ENCODE results near the gene CTPS2. TPM values are rescaled to one million over a fixed set of nuclear protein-coding genes. Genes with fewer than 3 reads are reported as not detected.

Gene CTPS2
- total RNA-seq, 1 experiment from 2014 or later, result 9.6 TPM

DNA sequence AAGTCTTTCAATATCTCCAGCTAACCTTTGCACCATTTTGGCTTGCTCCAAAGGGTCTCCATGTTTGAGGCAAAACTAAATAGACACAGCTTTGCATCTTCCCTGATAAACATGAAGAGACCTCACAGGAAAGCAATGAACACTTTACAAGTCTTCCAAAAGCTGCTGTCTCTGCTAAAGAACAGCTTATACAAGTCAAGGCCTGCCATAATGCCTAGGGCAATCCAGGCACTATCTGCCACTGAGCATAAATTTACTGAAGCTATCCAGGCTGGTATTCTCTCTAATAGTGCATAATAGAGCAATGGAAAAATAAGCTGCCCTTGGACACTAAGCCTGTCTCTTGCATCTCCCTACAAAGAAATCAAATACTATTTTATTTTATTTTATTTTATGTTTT lies 122.6 kb downstream of the CTPS2 start:
- no peaks in the 10 kb centered on the region for H3K4me1 ChIP-seq (ENCODE audit: control insufficient read depth in 1 of 2, insufficient read depth in 2 of 2, low read length in 2 of 2)
- POLR2A ChIA-PET, result no interaction called here
- H3K9me3 ChIP-seq (ENCODE audit: control insufficient read depth in 1 of 2, insufficient read depth in 1 of 2, low read depth in 1 of 2, low read length in 2 of 2), result no peaks in the 10 kb centered on the region
- H2AFZ ChIP-seq (ENCODE audit: low read depth, low read length, poor library complexity, severe bottlenecking), result no peak overlapping the region
- CTCF ChIA-PET, result no interaction called here
- intact Hi-C loops (cut with micrococcal nuclease), result no loop called here
- no peaks in the 10 kb centered on the region for H3K36me3 ChIP-seq (ENCODE audit: control insufficient read depth in 1 of 2, insufficient read depth in 2 of 2, low read length in 2 of 2)
- no peak overlapping the region for H3K4me3 ChIP-seq (replicated peaks in 1 of 2; ENCODE audit: low read depth in 1 of 2, low read length in 2 of 2)
- H4K20me1 ChIP-seq (ENCODE audit: insufficient read depth), result no peaks in the 10 kb centered on the region
- TF ChIP-seq ZFX (IDR thresholded peaks at IDR 0.05), result no peak
- TF ChIP-seq SRF (IDR thresholded peaks at IDR 0.05; ENCODE audit: low read depth), result no peak
- TF ChIP-seq, protein P1, sequence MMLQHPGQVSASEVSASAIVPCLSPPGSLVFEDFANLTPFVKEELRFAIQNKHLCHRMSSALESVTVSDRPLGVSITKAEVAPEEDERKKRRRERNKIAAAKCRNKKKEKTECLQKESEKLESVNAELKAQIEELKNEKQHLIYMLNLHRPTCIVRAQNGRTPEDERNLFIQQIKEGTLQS (IDR thresholded peaks at IDR 0.05), result no peak
- no peak for TF ChIP-seq ZBTB33 (IDR thresholded peaks at IDR 0.05; ENCODE audit: extremely low read depth, insufficient replicate concordance, low read length)
- TF ChIP-seq POLR2A (IDR thresholded peaks at IDR 0.05; ENCODE audit: borderline replicate concordance, extremely low read depth, insufficient read depth, insufficient read length), result no peak
- no peak for TF ChIP-seq CEBPB (IDR thresholded peaks at IDR 0.05; ENCODE audit: low read depth)
- no peak overlapping the region for H3K9ac ChIP-seq (ENCODE audit: low read length)
- no peaks in the 10 kb centered on the region for H3K9me2 ChIP-seq (ENCODE audit: insufficient read depth)
- no peaks in the 10 kb centered on the region for H3K79me2 ChIP-seq (ENCODE audit: insufficient read depth, low read length)
- no TSS peak for BruUV-seq (replicated peaks)
- H3K27ac ChIP-seq (ENCODE audit: low read depth, low read length), result no peak overlapping the region
- no peak for ATAC-seq
- H3K27me3 ChIP-seq (ENCODE audit: insufficient read depth, low read length), result no peaks in the 10 kb centered on the region
- no peak overlapping the region for H3K4me2 ChIP-seq (ENCODE audit: low read length)
- DNase-seq (ENCODE audit: low read depth, low spot score), result no peak
- RAD21 ChIA-PET (ENCODE audit: low non-redundant PET in 1 of 2, low total read pairs in 2 of 2, uncharacterized antibody in 2 of 2, unreplicated experiment in 2 of 2), result no interaction called here

- no peak overlapping the region for H3K4me3 ChIP-seq (replicated peaks in 1 of 2; ENCODE audit: low read depth in 1 of 2, low read length in 2 of 2)
- H3K27me3 ChIP-seq (ENCODE audit: insufficient read depth, low read length), result no peaks in the 10 kb centered on the region
- H3K9me2 ChIP-seq (ENCODE audit: insufficient read depth), result no peaks in the 10 kb centered on the region
- H4K20me1 ChIP-seq (ENCODE audit: insufficient read depth), result no peaks in the 10 kb centered on the region
- H3K9me3 ChIP-seq (ENCODE audit: control insufficient read depth in 1 of 2, insufficient read depth in 1 of 2, low read depth in 1 of 2, low read length in 2 of 2), result no peaks in the 10 kb centered on the region
- H3K36me3 ChIP-seq (ENCODE audit: control insufficient read depth in 1 of 2, insufficient read depth in 2 of 2, low read length in 2 of 2), result no peaks in the 10 kb centered on the region
- H3K9ac ChIP-seq (ENCODE audit: low read length), result no peak overlapping the region
- intact Hi-C loops (cut with micrococcal nuclease), result no loop called here
- H2AFZ ChIP-seq (ENCODE audit: low read depth, low read length, poor library complexity, severe bottlenecking), result no peak overlapping the region
- BruUV-seq (replicated peaks), result no TSS peak
- ATAC-seq, result no peak
- CTCF ChIA-PET, result no interaction called here
- no peaks in the 10 kb centered on the region for H3K4me1 ChIP-seq (ENCODE audit: control insufficient read depth in 1 of 2, insufficient read depth in 2 of 2, low read length in 2 of 2)
- RAD21 ChIA-PET (ENCODE audit: low non-redundant PET in 1 of 2, low total read pairs in 2 of 2, uncharacterized antibody in 2 of 2, unreplicated experiment in 2 of 2), result no interaction called here
- DNase-seq (ENCODE audit: low read depth, low spot score), result no peak
- POLR2A ChIA-PET, result no interaction called here
- H3K79me2 ChIP-seq (ENCODE audit: insufficient read depth, low read length), result no peaks in the 10 kb centered on the region
- H3K27ac ChIP-seq (ENCODE audit: low read depth, low read length), result no peak overlapping the region
- no peak overlapping the region for H3K4me2 ChIP-seq (ENCODE audit: low read length)
- TF ChIP-seq EGR1 (IDR thresholded peaks at IDR 0.05; ENCODE audit: low read depth), result no peak
- no peak for TF ChIP-seq POLR2AphosphoS5 (IDR thresholded peaks at IDR 0.05; ENCODE audit: low read depth, low read length)
- no peak for TF ChIP-seq CBX3 (IDR thresholded peaks at IDR 0.05; ENCODE audit: low read depth)
- TF ChIP-seq, protein P2, sequence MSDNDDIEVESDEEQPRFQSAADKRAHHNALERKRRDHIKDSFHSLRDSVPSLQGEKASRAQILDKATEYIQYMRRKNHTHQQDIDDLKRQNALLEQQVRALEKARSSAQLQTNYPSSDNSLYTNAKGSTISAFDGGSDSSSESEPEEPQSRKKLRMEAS (IDR thresholded peaks at IDR 0.05), result no peak
- TF ChIP-seq POLR2A (IDR thresholded peaks at IDR 0.05; ENCODE audit: borderline replicate concordance, extremely low read depth, insufficient read depth, insufficient read length), result no peak
- TF ChIP-seq, protein P3, sequence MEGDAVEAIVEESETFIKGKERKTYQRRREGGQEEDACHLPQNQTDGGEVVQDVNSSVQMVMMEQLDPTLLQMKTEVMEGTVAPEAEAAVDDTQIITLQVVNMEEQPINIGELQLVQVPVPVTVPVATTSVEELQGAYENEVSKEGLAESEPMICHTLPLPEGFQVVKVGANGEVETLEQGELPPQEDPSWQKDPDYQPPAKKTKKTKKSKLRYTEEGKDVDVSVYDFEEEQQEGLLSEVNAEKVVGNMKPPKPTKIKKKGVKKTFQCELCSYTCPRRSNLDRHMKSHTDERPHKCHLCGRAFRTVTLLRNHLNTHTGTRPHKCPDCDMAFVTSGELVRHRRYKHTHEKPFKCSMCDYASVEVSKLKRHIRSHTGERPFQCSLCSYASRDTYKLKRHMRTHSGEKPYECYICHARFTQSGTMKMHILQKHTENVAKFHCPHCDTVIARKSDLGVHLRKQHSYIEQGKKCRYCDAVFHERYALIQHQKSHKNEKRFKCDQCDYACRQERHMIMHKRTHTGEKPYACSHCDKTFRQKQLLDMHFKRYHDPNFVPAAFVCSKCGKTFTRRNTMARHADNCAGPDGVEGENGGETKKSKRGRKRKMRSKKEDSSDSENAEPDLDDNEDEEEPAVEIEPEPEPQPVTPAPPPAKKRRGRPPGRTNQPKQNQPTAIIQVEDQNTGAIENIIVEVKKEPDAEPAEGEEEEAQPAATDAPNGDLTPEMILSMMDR (IDR thresholded peaks at IDR 0.05 in 2 of 3, conservative IDR thresholded peaks at IDR 0.05 in 1 of 3; ENCODE audit: borderline replicate concordance in 1 of 3, insufficient read depth in 1 of 3, low read depth in 2 of 3, low read length in 2 of 3), result no peak
- no peak for TF ChIP-seq ZNF274 (IDR thresholded peaks at IDR 0.05; ENCODE audit: low read depth, low read length)
- TF ChIP-seq, protein P4, sequence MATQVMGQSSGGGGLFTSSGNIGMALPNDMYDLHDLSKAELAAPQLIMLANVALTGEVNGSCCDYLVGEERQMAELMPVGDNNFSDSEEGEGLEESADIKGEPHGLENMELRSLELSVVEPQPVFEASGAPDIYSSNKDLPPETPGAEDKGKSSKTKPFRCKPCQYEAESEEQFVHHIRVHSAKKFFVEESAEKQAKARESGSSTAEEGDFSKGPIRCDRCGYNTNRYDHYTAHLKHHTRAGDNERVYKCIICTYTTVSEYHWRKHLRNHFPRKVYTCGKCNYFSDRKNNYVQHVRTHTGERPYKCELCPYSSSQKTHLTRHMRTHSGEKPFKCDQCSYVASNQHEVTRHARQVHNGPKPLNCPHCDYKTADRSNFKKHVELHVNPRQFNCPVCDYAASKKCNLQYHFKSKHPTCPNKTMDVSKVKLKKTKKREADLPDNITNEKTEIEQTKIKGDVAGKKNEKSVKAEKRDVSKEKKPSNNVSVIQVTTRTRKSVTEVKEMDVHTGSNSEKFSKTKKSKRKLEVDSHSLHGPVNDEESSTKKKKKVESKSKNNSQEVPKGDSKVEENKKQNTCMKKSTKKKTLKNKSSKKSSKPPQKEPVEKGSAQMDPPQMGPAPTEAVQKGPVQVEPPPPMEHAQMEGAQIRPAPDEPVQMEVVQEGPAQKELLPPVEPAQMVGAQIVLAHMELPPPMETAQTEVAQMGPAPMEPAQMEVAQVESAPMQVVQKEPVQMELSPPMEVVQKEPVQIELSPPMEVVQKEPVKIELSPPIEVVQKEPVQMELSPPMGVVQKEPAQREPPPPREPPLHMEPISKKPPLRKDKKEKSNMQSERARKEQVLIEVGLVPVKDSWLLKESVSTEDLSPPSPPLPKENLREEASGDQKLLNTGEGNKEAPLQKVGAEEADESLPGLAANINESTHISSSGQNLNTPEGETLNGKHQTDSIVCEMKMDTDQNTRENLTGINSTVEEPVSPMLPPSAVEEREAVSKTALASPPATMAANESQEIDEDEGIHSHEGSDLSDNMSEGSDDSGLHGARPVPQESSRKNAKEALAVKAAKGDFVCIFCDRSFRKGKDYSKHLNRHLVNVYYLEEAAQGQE (IDR thresholded peaks at IDR 0.05; ENCODE audit: low read depth), result no peak
Measured at GRCh38 chrX:16589211-16589610, 123.3 kb downstream of the CTPS2 start.

All from HCT116 (cell line).